ENCODE measurements around the gene MAPKAP1.

The MAPKAP1 gene

GRCh38 chr9:125406810-125407087, 300.3 kb downstream of the MAPKAP1 start:
- TF ChIP-seq, protein P1, sequence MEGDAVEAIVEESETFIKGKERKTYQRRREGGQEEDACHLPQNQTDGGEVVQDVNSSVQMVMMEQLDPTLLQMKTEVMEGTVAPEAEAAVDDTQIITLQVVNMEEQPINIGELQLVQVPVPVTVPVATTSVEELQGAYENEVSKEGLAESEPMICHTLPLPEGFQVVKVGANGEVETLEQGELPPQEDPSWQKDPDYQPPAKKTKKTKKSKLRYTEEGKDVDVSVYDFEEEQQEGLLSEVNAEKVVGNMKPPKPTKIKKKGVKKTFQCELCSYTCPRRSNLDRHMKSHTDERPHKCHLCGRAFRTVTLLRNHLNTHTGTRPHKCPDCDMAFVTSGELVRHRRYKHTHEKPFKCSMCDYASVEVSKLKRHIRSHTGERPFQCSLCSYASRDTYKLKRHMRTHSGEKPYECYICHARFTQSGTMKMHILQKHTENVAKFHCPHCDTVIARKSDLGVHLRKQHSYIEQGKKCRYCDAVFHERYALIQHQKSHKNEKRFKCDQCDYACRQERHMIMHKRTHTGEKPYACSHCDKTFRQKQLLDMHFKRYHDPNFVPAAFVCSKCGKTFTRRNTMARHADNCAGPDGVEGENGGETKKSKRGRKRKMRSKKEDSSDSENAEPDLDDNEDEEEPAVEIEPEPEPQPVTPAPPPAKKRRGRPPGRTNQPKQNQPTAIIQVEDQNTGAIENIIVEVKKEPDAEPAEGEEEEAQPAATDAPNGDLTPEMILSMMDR (IDR thresholded peaks at IDR 0.05): no peak

GRCh38 chr9:125405938-125406809, 300.8 kb downstream of the MAPKAP1 start:
- TF ChIP-seq, protein P1 (IDR thresholded peaks at IDR 0.05): no peak

DNA sequence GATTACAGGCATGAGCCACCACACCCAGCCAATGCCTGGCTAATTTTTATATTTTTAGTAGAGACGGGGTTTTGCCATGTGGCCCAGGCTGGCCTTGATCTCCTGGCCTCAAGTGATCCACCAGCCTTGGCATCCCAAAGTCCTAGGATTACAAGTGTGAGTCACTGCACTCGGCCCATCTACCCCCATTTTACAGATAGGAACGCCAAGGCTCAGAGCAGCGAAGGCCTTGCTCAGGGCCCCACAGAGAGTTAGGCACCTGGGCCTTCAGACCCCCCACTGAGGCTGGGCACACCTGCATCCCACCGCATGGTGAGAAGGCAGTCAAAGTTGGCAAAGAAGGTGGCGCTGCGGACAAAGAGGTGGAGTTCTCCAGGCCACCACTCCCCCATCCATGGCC, 302.3 kb downstream of the MAPKAP1 start:
- TF ChIP-seq, protein P1 (IDR thresholded peaks at IDR 0.05): no peak

DNA sequence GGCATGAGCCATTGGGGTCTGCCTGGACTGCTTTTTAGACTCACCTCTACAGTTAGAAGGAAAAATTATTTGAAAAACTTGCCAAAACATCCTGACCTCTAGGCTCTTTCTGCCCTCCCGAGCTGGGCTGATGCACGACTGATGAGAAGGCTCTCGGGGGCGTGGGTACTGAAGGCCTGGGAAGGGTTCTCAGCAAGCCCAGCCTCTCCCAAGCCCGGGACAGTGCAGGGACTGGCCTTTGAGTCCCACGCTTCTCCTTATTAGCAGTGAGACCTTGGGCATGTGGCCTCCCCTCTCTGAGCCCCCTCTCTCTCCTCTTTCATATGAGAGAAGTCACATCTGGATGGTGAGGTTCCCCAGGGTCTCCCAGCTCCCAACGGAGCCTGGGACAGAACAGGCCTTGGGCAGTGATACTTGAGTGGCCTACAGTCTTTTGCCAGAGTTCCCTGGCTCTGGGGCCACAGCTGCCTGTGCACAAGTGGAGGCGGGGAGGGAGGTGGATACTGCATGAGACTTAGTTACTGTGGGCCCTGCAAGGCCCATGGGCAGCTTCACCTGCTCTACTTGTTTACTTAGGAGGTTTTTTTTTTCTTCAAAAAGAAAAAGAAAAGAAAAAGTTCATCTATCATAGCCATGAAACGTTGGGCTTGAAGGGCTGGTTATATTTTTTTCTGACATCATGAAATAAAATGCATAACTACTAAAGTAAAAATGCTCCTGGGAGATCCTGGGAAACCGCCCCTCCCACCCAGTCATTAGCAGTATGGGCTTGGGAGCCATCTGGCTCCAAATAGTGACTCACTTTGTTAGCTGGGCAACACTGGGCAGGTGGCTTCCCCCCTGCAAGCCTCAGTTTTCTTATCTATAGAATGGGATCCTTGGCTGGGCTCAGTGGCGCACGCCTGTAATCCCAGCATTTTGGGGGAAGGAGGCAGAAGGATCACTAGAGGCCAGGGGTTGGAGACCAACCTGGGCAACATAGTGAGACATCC, 306.0 kb downstream of the MAPKAP1 start:
- TF ChIP-seq, protein P1 (IDR thresholded peaks at IDR 0.05): no peak

GRCh38 chr9:125399666-125400065, 307.3 kb downstream of the MAPKAP1 start:
- TF ChIP-seq, protein P1 (IDR thresholded peaks at IDR 0.05): no peak

GRCh38 chr9:125399165-125399564, 307.8 kb downstream of the MAPKAP1 start:
- TF ChIP-seq, protein P1 (IDR thresholded peaks at IDR 0.05): no peak

DNA sequence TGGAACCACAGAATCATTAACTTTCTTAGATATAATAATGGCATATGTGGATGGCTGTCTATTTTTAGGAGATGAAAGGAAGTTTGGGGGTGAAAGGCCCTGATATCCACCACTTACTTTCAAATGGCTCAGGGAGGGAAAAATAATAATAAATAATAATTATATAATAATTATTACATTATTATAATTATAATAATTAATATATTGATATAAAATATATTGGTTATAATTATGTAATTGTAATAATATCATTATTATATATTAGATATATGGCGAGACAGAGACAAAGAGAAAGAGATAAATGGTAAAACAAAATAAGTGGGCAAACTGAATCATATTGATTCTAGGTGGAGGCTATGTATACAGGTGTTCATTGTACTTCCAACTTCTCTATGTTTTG, 308.8 kb downstream of the MAPKAP1 start:
- TF ChIP-seq, protein P1 (IDR thresholded peaks at IDR 0.05): no peak
